MCF 10A (cell line): ENCODE measurements around the gene DIDO1. TPM values are rescaled to one million over a fixed set of nuclear protein-coding genes. Genes with fewer than 3 reads are reported as not detected.

Experiments
- BruUV-seq: library from RNA; stranded (reverse); fragments of 400-500 nt; replicated peaks from 2 replicates; lab custom pipeline; 2021; lab: Mats Ljungman, UMichigan
- CTCF ChIA-PET: fragments of 300-600 bp; sonication (Branson Sonifier 250); formaldehyde crosslinking; extraction: SDS; loops from one replicate; lab custom pipeline; 2021; ENCODE audit warnings: antibody characterized with exemption, inconsistent platforms; lab: Yijun Ruan, JAX
- POLR2A ChIA-PET: fragments of 300-600, 350-650 bp; sonication (Branson Sonifier 250); formaldehyde crosslinking; extraction: SDS; loops from one replicate; lab custom pipeline; 2020; ENCODE audit warnings: antibody characterized with exemption, inconsistent platforms; lab: Yijun Ruan, JAX
- DNase-seq: peaks from one replicate; pipeline ENCODE4 v3.0.0-alpha.2; 2018; ENCODE audit not compliant: unreplicated experiment
- H3K27ac Mint-ChIP-seq: one replicate; pipeline ENCODE4 v1.8.0; 2022; ENCODE audit warnings: mild to moderate bottlenecking, low read depth, mixed read lengths; ENCODE audit not compliant: unreplicated experiment
- H3K27me3 Mint-ChIP-seq: one replicate; pipeline ENCODE4 v1.8.0; 2022; ENCODE audit warnings: mixed read lengths; ENCODE audit not compliant: insufficient read depth, unreplicated experiment
- H3K36me3 Mint-ChIP-seq: one replicate; pipeline ENCODE4 v1.8.0; 2022; ENCODE audit warnings: mild to moderate bottlenecking, moderate library complexity, mixed read lengths; ENCODE audit not compliant: insufficient read depth, unreplicated experiment
- H3K4me1 Mint-ChIP-seq: one replicate; pipeline ENCODE4 v1.8.0; 2022; ENCODE audit warnings: mixed read lengths; ENCODE audit not compliant: insufficient read depth, unreplicated experiment
- H3K4me3 Mint-ChIP-seq: one replicate; pipeline ENCODE4 v1.8.0; 2022; ENCODE audit warnings: mild to moderate bottlenecking, moderate library complexity, mixed read lengths; ENCODE audit not compliant: unreplicated experiment
- H3K9me3 Mint-ChIP-seq: one replicate; pipeline ENCODE4 v1.8.0; 2022; ENCODE audit warnings: mixed read lengths; ENCODE audit not compliant: unreplicated experiment
- CTCF ChIP-seq: fragments of 200-600 bp; IDR thresholded peaks from one replicate; pipeline ENCODE4 v1.8.0; 2022; ENCODE audit warnings: antibody characterized with exemption, mild to moderate bottlenecking; ENCODE audit not compliant: unreplicated experiment
- intact Hi-C: fragments of 100-400 bp; cut with micrococcal nuclease; formaldehyde crosslinking; loops from 2 replicates; pipeline ENCODE4 v1.14.1; 2022
- total RNA-seq: library from RNA; stranded (reverse); gene quantifications from 2 replicates; pipeline ENCODE4 v1.2.3, GENCODE V29; 2022

DIDO1 gene
- total RNA-seq, 1 experiment from 2014 or later = 36.8 TPM

GRCh38 chr20:62873280-62873679 lies 53.0 kb downstream of the DIDO1 start:
- no peaks in the 10 kb centered on the region for H3K27me3 Mint-ChIP-seq
- no peak for DNase-seq
- no TSS peak for BruUV-seq
- CTCF ChIA-PET = interaction anchor here (0.6 to 3.8 kb wide), 8 partner anchors 9 to 1275 kb away, joined by 3 to 21 read pairs (median 3); no protein-coding TSS in a partner anchor
- POLR2A ChIA-PET = interaction anchor here (0.6 to 0.7 kb wide), 2 partner anchors 13 to 350 kb away, joined by 3 read pairs; no protein-coding TSS in a partner anchor
- H3K36me3 Mint-ChIP-seq = peaks cover 15% of the 10 kb centered on the region
- H3K9me3 Mint-ChIP-seq = no peaks in the 10 kb centered on the region
- no peak overlapping the region for H3K4me3 Mint-ChIP-seq
- TF ChIP-seq CTCF = no peak
- peaks cover 6% of the 10 kb centered on the region for H3K4me1 Mint-ChIP-seq
- intact Hi-C loops = no loop called here
- no peak overlapping the region for H3K27ac Mint-ChIP-seq

GRCh38 chr20:62872862-62873261 lies 53.4 kb downstream of the DIDO1 start:
- ChIA-PET POLR2A (interaction anchor here (0.6 to 0.7 kb wide), 2 partner anchors 13 to 351 kb away, joined by 3 read pairs; no protein-coding TSS in a partner anchor), CTCF (interaction anchor here (0.6 to 3.8 kb wide), 8 partner anchors 8 to 1275 kb away, joined by 3 to 21 read pairs (median 3); no protein-coding TSS in a partner anchor)
- peaks cover 15% of the 10 kb centered on the region for H3K36me3 Mint-ChIP-seq
- DNase-seq = no peak
- TF ChIP-seq CTCF = no peak
- H3K27ac Mint-ChIP-seq = no peak overlapping the region
- BruUV-seq = no TSS peak
- intact Hi-C loops = no loop called here
- H3K4me3 Mint-ChIP-seq = no peak overlapping the region
- no peaks in the 10 kb centered on the region for H3K9me3 Mint-ChIP-seq
- H3K27me3 Mint-ChIP-seq = no peaks in the 10 kb centered on the region
- H3K4me1 Mint-ChIP-seq = peaks cover 6% of the 10 kb centered on the region

- Mint-ChIP-seq H3K36me3 (peaks cover 15% of the 10 kb centered on the region), H3K9me3 (no peaks in the 10 kb centered on the region), H3K27me3 (no peaks in the 10 kb centered on the region), H3K4me1 (peaks cover 6% of the 10 kb centered on the region), H3K4me3 (no peak overlapping the region), H3K27ac (no peak overlapping the region)
- intact Hi-C loops = no loop called here
- no TSS peak for BruUV-seq
- CTCF ChIA-PET = interaction anchor here (0.6 to 3.8 kb wide), 6 partner anchors 17 to 1276 kb away, joined by 3 to 21 read pairs (median 4); no protein-coding TSS in a partner anchor
- POLR2A ChIA-PET = interaction anchor here (0.7 kb wide), 2 partner anchors 66 to 684 kb away, joined by 3 read pairs; partner anchors contain the start of gene GID8
- TF ChIP-seq CTCF = no peak
- no peak for DNase-seq
Measured at GRCh38 chr20:62872184-62872847, 54.0 kb downstream of the DIDO1 start.

- POLR2A ChIA-PET = no interaction called here
- intact Hi-C loops = loop anchor here (5.0 kb wide), 1 partner anchor 42 kb away; no protein-coding TSS in a partner anchor
- H3K27ac Mint-ChIP-seq = no peak overlapping the region
- H3K4me3 Mint-ChIP-seq = no peak overlapping the region
- DNase-seq = no peak
- peaks cover 15% of the 10 kb centered on the region for H3K36me3 Mint-ChIP-seq
- peaks cover 6% of the 10 kb centered on the region for H3K4me1 Mint-ChIP-seq
- no TSS peak for BruUV-seq
- no peak for TF ChIP-seq CTCF
- peaks cover 10% of the 10 kb centered on the region for H3K27me3 Mint-ChIP-seq
- CTCF ChIA-PET = interaction anchor here (0.7 to 1.6 kb wide), 4 partner anchors 9 to 191 kb away, joined by 3 to 6 read pairs (median 3); no protein-coding TSS in a partner anchor
- H3K9me3 Mint-ChIP-seq = no peaks in the 10 kb centered on the region
Measured at GRCh38 chr20:62864207-62864606, 62.1 kb downstream of the DIDO1 start.
